Activated T-cell treated with anti-CD3 and anti-CD28 coated beads for 48 hours (primary cell): ENCODE results near the gene NCAPG.

Experiments
- DNase-seq: peaks from one replicate; pipeline ENCODE4 v3.0.0-alpha.2; 2020; ENCODE audit warnings: low read depth

Gene NCAPG

DNA sequence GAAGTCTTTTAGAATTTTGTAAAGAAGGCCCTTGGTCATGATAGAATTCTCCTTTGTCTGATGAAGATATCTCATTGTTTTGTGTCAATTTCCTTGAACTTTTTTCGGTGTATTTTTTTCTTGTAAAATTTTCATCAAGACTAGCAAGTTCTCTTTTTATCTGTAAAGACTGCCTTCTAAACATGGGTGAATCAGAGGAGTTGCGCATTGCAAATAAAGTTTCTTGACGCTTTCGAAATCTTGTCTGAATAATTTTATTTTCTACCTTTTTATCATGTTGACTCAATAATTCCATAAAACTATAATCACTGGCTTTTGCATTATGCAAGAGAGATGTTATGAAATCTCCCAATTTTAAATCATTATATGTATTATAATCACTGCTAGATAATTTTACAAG, 66.2 kb downstream of the NCAPG start:
- DNase-seq, result no peak

DNA sequence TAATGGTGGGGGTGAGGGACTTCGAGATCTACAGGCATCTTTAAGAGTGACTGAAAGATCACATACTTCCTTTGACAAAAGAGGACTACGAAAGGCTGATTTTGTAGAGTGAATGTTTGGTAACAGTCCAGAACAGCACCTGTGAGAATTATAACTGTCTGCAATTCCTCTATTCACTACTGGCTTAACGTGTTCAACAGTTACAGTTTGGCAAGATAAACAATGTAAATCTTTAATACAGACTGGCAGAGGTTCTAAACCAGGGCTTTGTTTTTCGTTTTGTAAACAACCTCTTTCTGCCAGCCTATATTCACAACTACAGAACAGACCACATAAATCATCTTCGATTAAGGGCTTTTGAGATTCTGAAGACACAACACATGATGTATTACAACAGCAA, 66.9 kb downstream of the NCAPG start:
- no peak for DNase-seq

DNA sequence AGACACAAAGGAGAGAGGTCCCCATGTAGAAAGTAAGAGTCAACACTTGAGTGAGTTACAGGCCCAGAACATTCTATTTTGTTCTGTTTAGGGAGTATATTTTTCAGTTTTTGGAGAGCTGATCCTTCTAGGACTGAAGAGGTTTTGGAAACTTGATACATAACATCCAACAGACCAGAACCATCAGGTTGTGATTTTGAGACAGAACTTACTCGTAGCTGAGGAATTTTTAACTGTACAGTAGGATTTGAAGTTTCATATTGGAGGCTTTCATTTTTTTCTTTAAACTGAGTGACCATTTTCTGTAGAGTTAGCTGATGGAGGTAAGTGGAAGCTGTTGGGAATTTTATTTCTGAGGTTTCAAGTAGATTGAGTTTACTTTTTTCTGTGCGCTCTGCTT, 73.3 kb downstream of the NCAPG start:
- no peak for DNase-seq

DNA sequence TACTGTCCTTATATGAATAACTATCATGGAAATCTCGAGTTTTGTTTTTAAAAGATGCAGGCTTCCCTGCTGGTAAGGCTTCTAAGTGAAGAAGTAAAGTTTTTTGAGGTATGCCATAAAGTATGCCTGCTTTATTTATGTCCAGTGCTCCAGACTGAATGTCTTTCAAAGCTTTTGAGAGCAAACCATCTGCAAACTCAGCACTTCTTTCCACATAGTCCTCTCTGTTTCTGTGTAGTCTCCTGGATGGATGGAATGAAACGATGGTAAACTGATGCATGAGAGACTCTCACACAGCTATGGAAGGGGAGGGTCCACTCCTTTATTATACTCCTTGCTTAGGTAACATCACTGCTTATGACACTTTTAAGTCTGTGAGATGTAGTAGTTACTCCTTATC, 73.7 kb downstream of the NCAPG start:
- no peak for DNase-seq

DNA sequence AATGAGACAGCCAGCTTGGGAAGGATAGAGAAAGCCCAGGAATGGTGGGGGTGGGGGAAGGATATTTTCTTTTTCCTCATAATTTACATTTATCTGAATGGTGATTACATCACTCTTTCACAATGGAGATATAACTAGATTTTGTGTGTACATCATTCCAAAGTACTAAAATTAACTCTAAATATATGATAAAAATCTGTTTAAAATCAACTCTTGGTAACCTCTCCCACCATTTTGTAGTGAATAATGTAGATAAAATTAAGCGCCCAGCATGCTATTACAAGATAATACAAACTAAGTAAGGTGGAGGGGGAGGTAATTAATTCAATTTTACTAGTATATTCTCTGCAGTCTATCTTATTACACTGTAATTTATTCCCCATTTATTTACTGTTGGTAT, 78.9 kb downstream of the NCAPG start:
- DNase-seq, result no peak

DNA sequence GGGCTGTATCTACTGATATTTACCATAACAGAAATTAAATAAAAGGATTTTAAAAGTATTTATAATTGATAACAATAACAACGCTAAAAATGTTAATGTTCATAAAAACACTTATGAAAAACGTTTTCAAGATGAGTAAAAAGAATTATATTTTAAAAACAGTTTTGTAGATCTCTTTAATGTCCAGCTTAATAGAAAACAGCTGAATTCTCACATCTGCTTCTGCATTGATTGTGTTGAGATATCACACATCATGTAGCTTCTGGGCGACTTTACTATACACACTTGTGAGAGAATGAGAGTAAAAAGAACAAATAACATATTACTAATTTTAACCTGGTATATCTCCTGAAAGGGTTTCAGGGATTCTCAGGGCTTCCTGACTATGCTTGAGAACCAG, 83.6 kb downstream of the NCAPG start:
- DNase-seq, result no peak
